ENCODE measurements around the gene GJC2. TPM values are rescaled to one million over a fixed set of nuclear protein-coding genes. Genes with fewer than 3 reads are reported as not detected.

The GJC2 gene
- total RNA-seq, 2 donors from 2014 or later: 0.95 to 3.6 TPM

DNA sequence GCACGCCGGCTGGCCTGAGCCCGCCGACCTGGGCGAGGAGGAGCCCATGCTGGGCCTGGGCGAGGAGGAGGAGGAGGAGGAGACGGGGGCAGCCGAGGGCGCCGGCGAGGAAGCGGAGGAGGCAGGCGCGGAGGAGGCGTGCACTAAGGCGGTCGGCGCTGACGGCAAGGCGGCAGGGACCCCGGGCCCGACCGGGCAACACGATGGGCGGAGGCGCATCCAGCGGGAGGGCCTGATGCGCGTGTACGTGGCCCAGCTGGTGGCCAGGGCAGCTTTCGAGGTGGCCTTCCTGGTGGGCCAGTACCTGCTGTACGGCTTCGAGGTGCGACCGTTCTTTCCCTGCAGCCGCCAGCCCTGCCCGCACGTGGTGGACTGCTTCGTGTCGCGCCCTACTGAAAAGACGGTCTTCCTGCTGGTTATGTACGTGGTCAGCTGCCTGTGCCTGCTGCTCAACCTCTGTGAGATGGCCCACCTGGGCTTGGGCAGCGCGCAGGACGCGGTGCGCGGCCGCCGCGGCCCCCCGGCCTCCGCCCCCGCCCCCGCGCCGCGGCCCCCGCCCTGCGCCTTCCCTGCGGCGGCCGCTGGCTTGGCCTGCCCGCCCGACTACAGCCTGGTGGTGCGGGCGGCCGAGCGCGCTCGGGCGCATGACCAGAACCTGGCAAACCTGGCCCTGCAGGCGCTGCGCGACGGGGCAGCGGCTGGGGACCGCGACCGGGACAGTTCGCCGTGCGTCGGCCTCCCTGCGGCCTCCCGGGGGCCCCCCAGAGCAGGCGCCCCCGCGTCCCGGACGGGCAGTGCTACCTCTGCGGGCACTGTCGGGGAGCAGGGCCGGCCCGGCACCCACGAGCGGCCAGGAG lies 8.6 kb downstream of the GJC2 start:
- ATAC-seq (ENCODE audit: insufficient number of reproducible peaks, low FRiP score, low read depth) (no peak), DNase-seq (ENCODE audit: low spot score) (no peak)
- Histone ChIP-seq H3K27ac (no peak overlapping the region), H3K4me3 (no peak overlapping the region), H3K4me1 (ENCODE audit: control insufficient read depth in 1 of 2, low read depth in 2 of 2) (peaks cover 0 to 5% of the 10 kb centered on the region in 2 donors), H3K27me3 (replicated peaks; ENCODE audit: insufficient read depth) (no peaks in the 10 kb centered on the region), H3K36me3 (no peaks in the 10 kb centered on the region), H3K9me3 (no peaks in the 10 kb centered on the region)
- TF ChIP-seq, protein P1, sequence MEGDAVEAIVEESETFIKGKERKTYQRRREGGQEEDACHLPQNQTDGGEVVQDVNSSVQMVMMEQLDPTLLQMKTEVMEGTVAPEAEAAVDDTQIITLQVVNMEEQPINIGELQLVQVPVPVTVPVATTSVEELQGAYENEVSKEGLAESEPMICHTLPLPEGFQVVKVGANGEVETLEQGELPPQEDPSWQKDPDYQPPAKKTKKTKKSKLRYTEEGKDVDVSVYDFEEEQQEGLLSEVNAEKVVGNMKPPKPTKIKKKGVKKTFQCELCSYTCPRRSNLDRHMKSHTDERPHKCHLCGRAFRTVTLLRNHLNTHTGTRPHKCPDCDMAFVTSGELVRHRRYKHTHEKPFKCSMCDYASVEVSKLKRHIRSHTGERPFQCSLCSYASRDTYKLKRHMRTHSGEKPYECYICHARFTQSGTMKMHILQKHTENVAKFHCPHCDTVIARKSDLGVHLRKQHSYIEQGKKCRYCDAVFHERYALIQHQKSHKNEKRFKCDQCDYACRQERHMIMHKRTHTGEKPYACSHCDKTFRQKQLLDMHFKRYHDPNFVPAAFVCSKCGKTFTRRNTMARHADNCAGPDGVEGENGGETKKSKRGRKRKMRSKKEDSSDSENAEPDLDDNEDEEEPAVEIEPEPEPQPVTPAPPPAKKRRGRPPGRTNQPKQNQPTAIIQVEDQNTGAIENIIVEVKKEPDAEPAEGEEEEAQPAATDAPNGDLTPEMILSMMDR (IDR thresholded peaks at IDR 0.05): no peak

DNA sequence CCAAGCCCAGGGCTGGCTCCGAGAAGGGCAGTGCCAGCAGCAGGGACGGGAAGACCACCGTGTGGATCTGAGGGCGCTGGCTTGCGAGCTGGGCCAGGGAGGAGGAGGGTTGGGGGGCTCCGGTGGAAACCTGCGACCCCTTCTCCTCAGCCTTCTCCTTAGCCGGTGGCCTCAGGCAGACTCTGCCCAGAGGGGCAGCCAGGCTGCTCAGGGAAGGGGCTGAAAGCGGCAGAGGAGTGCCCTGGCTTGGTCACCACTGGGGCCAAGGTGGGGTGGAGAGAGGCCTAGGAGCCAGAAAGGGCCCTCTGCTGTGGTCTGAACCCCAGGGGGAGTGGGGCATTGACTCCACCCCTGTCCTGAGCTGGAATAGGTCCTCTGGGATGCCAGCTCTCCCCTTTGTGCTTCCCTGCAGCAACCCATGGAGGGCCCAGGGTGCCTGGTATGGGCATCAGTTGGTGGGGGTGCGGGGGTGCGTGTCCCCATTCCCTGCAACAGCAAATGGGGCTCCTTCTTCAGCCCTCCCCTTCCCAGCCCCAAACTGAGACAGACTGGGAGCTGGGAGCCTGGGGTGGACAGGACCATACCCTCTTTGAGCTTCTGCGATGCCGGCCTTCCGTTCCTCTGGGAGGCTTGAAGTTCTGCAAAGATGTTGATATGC lies 9.4 kb downstream of the GJC2 start:
- Histone ChIP-seq H3K9me3 (no peaks in the 10 kb centered on the region), H3K27ac (no peak overlapping the region), H3K4me3 (no peak overlapping the region), H3K36me3 (no peaks in the 10 kb centered on the region), H3K27me3 (replicated peaks; ENCODE audit: insufficient read depth) (no peaks in the 10 kb centered on the region), H3K4me1 (ENCODE audit: control insufficient read depth in 1 of 2, low read depth in 2 of 2) (peaks cover 0 to 5% of the 10 kb centered on the region in 2 donors)
- TF ChIP-seq, protein P1 (IDR thresholded peaks at IDR 0.05): no peak
- no peak for DNase-seq (ENCODE audit: low spot score)
- no peak for ATAC-seq (ENCODE audit: insufficient number of reproducible peaks, low FRiP score, low read depth)

DNA sequence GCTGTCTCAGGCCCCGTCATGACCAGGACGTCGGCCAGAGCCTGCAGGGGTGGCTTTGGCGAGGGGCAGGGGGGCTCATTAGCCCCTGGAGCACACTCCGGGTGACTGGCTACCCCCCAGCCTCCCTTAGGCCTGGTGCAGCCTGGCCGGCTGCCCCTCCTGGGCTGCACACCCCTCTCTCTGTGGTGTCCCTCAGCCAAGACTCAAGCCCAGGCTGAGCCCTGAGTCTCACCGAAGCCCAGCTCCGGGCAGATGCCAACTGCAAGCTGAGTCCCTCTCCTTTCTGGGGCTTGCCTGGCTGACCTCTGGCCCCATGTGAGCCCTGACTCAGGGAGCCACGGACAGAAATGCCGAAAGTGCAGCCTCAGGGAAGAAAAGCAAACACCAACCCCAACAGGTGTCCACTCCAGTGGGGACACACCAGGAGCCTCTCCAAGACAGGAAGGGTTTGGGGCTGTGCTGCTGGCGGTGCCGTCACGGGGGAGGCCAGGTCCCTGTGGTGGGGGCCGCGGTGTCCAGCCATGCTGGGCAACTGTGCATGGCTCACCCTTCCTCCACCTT lies 10.6 kb downstream of the GJC2 start:
- Histone ChIP-seq H3K9me3 (no peaks in the 10 kb centered on the region), H3K4me3 (no peak overlapping the region), H3K4me1 (ENCODE audit: control insufficient read depth in 1 of 2, low read depth in 2 of 2) (peaks cover 0 to 8% of the 10 kb centered on the region in 2 donors), H3K36me3 (no peaks in the 10 kb centered on the region), H3K27me3 (replicated peaks; ENCODE audit: insufficient read depth) (no peaks in the 10 kb centered on the region), H3K27ac (no peak overlapping the region)
- ATAC-seq (ENCODE audit: insufficient number of reproducible peaks, low FRiP score, low read depth): no peak
- TF ChIP-seq, protein P1 (IDR thresholded peaks at IDR 0.05): no peak
- DNase-seq (ENCODE audit: low spot score): no peak

DNA sequence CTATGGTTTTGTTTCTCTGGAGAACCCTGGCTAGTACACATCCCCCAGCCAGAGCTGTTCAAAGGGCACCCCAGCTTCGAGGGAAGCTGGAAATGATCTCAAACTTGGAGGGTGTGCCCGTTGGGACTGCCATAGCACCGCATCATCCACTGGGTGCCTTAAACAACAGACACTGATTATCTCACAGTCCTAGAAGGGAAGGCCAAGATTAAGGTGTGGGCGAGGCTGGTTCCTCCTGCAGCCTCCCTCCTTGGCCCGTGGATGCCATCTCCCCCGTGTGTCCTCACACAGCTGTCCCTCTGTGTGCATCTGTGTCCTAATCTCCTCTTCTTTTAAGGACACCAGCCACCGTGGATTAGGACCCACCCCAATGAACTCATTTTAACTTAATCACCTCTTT lies 11.6 kb downstream of the GJC2 start:
- TF ChIP-seq, protein P1 (IDR thresholded peaks at IDR 0.05): no peak
- peaks cover 0 to 10% of the 10 kb centered on the region in 2 donors for H3K4me1 ChIP-seq (ENCODE audit: control insufficient read depth in 1 of 2, low read depth in 2 of 2)
- H3K27me3 ChIP-seq (replicated peaks; ENCODE audit: insufficient read depth): no peaks in the 10 kb centered on the region

DNA sequence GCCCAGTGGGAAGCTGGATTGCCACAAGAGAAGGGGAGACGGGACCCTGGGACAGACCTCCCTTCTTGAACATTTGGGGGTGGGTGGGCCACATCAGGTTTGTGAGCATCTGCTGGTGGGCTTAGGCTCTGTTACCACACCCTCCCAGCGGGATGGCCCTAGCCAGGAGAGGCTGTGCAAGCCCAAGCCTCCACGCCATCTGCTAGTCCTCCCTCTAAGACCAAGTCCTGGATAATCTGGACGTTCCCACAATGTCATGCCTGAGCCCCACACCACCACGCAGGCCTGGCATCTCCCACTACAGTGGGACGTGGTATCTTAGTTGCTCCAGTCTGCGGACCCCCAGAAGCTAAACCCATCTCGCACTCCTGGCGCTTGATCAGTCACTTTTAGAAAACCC lies 12.1 kb downstream of the GJC2 start:
- no peak for ATAC-seq (ENCODE audit: insufficient number of reproducible peaks, low FRiP score, low read depth)
- Histone ChIP-seq H3K9me3 (no peaks in the 10 kb centered on the region), H3K4me3 (no peak overlapping the region), H3K4me1 (ENCODE audit: control insufficient read depth in 1 of 2, low read depth in 2 of 2) (peaks cover 3 to 15% of the 10 kb centered on the region in 2 donors), H3K27me3 (replicated peaks; ENCODE audit: insufficient read depth) (no peaks in the 10 kb centered on the region), H3K27ac (no peak overlapping the region), H3K36me3 (no peaks in the 10 kb centered on the region)
- no peak for DNase-seq (ENCODE audit: low spot score)
- TF ChIP-seq, protein P1 (IDR thresholded peaks at IDR 0.05): no peak

More for the DNA sequence above, 11.6 kb downstream of the GJC2 start:
- H3K4me3 ChIP-seq: no peak overlapping the region
- ATAC-seq (ENCODE audit: insufficient number of reproducible peaks, low FRiP score, low read depth) (no peak), DNase-seq (ENCODE audit: low spot score) (no peak)
- no peak overlapping the region for H3K27ac ChIP-seq
- no peaks in the 10 kb centered on the region for H3K9me3 ChIP-seq
- no peaks in the 10 kb centered on the region for H3K36me3 ChIP-seq

Data from thoracic aorta (tissue), 2 donors.